HL-60 (cell line): ENCODE results near the gene TNFRSF21.

Experiments
- DNase-seq, 2 experiments: peaks; one replicate each; pipeline ENCODE4 v3.0.0-alpha.2; 2010 to 2020; ENCODE audit warnings: low read depth in 1 of 2, low spot score in 1 of 2
- H3K27ac ChIP-seq: fragments of 250-450 bp; sonication (Bioruptor Pico); replicated peaks from 2 replicates; pipeline ENCODE4 v1.5.1; 2020; ENCODE audit warnings: mild to moderate bottlenecking, moderate library complexity
- H3K27me3 ChIP-seq: fragments of 250-450 bp; sonication (Bioruptor Pico); 2 replicates; pipeline ENCODE4 v1.5.1; 2021; ENCODE audit warnings: mild to moderate bottlenecking, moderate library complexity; ENCODE audit not compliant: insufficient read depth, poor library complexity, severe bottlenecking
- H3K4me3 ChIP-seq: replicated peaks from 2 replicates; pipeline ENCODE4 v1.5.1; 2011; ENCODE audit warnings: mild to moderate bottlenecking, control low read depth, low read length; ENCODE audit not compliant: insufficient read depth
- GABPA ChIP-seq: IDR thresholded peaks from 2 replicates; pipeline ENCODE4 v1.6.1; 2012; ENCODE audit warnings: low read depth
- POLR2AphosphoS5 ChIP-seq: IDR thresholded peaks from 2 replicates; pipeline ENCODE4 v1.6.1; 2012; ENCODE audit warnings: low read depth
- SPI1 ChIP-seq: IDR thresholded peaks from 2 replicates; pipeline ENCODE4 v1.6.1; 2012; ENCODE audit warnings: low read depth, mild to moderate bottlenecking, borderline replicate concordance
- TF ChIP-seq, protein P1 (sequence below): IDR thresholded peaks from one replicate; pipeline ENCODE4 v1.5.1; 2011; ENCODE audit warnings: low read length, control low read depth, inconsistent platforms; ENCODE audit not compliant: insufficient read depth
- TF ChIP-seq, protein P2 (sequence below): IDR thresholded peaks from 2 replicates; pipeline ENCODE4 v1.6.1; 2012; ENCODE audit warnings: low read depth; ENCODE audit not compliant: insufficient replicate concordance

TNFRSF21 gene

DNA sequence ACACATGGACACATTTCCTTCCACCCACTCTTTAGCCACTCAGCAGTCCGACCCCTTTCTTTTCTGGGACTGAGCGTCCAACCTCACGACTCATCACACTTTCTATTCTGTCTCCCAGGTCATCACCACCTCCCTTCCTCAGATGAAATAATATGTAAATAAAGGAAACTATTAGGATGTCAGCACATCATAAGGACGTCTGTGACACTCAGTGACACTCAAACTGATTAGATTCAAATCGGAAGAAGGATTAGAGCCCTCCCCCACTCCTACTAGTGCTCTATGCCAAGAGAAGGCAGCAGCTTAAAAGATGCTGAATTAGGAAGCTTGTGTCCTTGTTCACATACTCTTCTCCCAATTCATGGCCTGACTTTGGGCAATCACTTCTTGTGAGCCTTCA, 113.6 kb downstream of the TNFRSF21 start:
- no peak for DNase-seq
- Histone ChIP-seq H3K4me3 (no peak overlapping the region), H3K27ac (no peak overlapping the region), H3K27me3 (no peaks in the 10 kb centered on the region)
- TF ChIP-seq SPI1: no peak
- no peak for TF ChIP-seq GABPA

DNA sequence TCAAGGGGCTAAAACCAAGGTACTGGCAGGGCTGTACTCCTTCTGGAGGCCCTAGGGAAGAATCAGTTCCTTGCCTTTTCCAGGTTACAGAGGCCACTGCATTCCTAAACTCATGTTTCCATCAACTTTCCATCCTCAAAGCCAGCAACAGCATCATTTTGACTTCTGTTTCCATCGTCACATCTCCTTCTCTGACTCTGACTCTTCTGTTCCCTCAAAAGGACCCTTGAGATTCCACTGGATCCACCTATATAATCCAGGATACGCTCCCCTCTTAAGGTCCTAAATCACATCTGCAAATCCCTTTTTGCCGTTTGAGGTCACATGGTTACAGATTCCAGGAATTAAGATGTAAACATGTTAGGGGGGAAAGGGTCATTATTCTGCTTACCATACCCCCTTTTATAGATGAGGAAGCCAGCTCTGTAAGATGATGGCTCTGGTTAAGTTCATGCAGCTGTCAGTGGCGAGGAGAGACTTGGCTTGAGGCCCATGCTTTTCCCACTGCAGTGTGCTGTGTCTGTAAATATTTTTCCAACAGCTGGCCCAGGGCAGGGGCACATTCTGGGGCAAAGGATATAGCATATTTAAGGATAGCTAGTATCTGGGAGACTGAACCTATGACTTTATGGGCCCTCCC, 114.6 kb downstream of the TNFRSF21 start:
- no peak for TF ChIP-seq GABPA
- TF ChIP-seq SPI1: no peak
- TF ChIP-seq, protein P1, sequence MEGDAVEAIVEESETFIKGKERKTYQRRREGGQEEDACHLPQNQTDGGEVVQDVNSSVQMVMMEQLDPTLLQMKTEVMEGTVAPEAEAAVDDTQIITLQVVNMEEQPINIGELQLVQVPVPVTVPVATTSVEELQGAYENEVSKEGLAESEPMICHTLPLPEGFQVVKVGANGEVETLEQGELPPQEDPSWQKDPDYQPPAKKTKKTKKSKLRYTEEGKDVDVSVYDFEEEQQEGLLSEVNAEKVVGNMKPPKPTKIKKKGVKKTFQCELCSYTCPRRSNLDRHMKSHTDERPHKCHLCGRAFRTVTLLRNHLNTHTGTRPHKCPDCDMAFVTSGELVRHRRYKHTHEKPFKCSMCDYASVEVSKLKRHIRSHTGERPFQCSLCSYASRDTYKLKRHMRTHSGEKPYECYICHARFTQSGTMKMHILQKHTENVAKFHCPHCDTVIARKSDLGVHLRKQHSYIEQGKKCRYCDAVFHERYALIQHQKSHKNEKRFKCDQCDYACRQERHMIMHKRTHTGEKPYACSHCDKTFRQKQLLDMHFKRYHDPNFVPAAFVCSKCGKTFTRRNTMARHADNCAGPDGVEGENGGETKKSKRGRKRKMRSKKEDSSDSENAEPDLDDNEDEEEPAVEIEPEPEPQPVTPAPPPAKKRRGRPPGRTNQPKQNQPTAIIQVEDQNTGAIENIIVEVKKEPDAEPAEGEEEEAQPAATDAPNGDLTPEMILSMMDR: no peak
- TF ChIP-seq, protein P2, sequence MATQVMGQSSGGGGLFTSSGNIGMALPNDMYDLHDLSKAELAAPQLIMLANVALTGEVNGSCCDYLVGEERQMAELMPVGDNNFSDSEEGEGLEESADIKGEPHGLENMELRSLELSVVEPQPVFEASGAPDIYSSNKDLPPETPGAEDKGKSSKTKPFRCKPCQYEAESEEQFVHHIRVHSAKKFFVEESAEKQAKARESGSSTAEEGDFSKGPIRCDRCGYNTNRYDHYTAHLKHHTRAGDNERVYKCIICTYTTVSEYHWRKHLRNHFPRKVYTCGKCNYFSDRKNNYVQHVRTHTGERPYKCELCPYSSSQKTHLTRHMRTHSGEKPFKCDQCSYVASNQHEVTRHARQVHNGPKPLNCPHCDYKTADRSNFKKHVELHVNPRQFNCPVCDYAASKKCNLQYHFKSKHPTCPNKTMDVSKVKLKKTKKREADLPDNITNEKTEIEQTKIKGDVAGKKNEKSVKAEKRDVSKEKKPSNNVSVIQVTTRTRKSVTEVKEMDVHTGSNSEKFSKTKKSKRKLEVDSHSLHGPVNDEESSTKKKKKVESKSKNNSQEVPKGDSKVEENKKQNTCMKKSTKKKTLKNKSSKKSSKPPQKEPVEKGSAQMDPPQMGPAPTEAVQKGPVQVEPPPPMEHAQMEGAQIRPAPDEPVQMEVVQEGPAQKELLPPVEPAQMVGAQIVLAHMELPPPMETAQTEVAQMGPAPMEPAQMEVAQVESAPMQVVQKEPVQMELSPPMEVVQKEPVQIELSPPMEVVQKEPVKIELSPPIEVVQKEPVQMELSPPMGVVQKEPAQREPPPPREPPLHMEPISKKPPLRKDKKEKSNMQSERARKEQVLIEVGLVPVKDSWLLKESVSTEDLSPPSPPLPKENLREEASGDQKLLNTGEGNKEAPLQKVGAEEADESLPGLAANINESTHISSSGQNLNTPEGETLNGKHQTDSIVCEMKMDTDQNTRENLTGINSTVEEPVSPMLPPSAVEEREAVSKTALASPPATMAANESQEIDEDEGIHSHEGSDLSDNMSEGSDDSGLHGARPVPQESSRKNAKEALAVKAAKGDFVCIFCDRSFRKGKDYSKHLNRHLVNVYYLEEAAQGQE: no peak
- TF ChIP-seq POLR2AphosphoS5: no peak
- DNase-seq: no peak
- Histone ChIP-seq H3K27me3 (no peaks in the 10 kb centered on the region), H3K27ac (no peak overlapping the region), H3K4me3 (no peak overlapping the region)

DNA sequence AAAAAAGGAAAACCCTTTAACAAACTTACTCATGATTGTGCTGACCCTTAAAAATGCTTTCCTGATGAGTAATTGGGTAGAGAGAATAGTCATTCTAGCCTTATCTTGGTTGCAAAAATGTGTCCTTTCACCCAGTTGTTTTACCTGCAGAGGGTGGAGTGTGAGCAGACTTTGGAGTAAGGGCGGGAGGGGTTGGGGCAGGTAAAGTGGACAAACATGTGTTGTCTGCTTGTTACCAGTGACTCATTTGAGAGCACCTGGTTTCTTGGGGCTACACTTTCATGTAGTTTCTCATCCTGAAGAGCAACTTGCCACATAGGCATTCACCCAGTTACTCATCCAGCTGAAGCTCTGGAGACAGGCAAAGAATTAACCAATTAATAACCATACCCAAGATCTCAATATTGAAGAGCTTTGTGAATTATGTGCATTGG, 121.1 kb downstream of the TNFRSF21 start:
- DNase-seq: no peak
- Histone ChIP-seq H3K4me3 (no peak overlapping the region), H3K27ac (no peak overlapping the region), H3K27me3 (no peaks in the 10 kb centered on the region)
- TF ChIP-seq SPI1: no peak
- TF ChIP-seq POLR2AphosphoS5: no peak
- TF ChIP-seq, protein P1: no peak
- TF ChIP-seq GABPA: no peak
- TF ChIP-seq, protein P2: no peak

- Histone ChIP-seq H3K27ac (no peak overlapping the region), H3K27me3 (no peaks in the 10 kb centered on the region)
- TF ChIP-seq, protein P1: no peak
- TF ChIP-seq SPI1 (no peak), GABPA (no peak), POLR2AphosphoS5 (no peak)
- TF ChIP-seq, protein P2: no peak
Observed at GRCh38 chr6:47187893-47188587, 121.7 kb downstream of the TNFRSF21 start.

More at GRCh38 chr6:47187893-47188587, 121.7 kb downstream of the TNFRSF21 start:
- DNase-seq: no peak
- H3K4me3 ChIP-seq: no peak overlapping the region
